Memory B cell (primary cell): ENCODE data around the gene RIMBP3B.
"Not testable (repeated sequence)": the region's sequence is repeated elsewhere in the genome, so short reads cannot be mapped to it uniquely, and the experiment has no call there.

Experiments
- ATAC-seq: fragments of 150-1000 bp; cut with Tn5 transposase; 2 replicates; pipeline ENCODE4 v1.10.0; 2021; ENCODE audit warnings: low read depth, mild to moderate bottlenecking, moderate library complexity
- DNase-seq, 2 donors: peaks; one replicate each; pipeline ENCODE4 v3.0.0; 2022; ENCODE audit warnings: low spot score in 2 of 2
- H3K27ac Mint-ChIP-seq: one replicate; pipeline ENCODE4 v1.8.0; 2022; ENCODE audit warnings: mild to moderate bottlenecking, moderate library complexity, mixed read lengths
- H3K27me3 Mint-ChIP-seq: one replicate; pipeline ENCODE4 v1.8.0; 2022; ENCODE audit warnings: mixed read lengths
- H3K36me3 Mint-ChIP-seq: one replicate; pipeline ENCODE4 v1.8.0; 2022; ENCODE audit warnings: mild to moderate bottlenecking, mixed read lengths
- H3K4me1 Mint-ChIP-seq: one replicate; pipeline ENCODE4 v1.8.0; 2022; ENCODE audit warnings: mixed read lengths
- H3K4me3 Mint-ChIP-seq: one replicate; pipeline ENCODE4 v1.8.0; 2022; ENCODE audit warnings: mild to moderate bottlenecking, moderate library complexity, mixed read lengths
- H3K9me3 Mint-ChIP-seq: one replicate; pipeline ENCODE4 v1.8.0; 2022; ENCODE audit warnings: mixed read lengths

The RIMBP3B gene, protein sequence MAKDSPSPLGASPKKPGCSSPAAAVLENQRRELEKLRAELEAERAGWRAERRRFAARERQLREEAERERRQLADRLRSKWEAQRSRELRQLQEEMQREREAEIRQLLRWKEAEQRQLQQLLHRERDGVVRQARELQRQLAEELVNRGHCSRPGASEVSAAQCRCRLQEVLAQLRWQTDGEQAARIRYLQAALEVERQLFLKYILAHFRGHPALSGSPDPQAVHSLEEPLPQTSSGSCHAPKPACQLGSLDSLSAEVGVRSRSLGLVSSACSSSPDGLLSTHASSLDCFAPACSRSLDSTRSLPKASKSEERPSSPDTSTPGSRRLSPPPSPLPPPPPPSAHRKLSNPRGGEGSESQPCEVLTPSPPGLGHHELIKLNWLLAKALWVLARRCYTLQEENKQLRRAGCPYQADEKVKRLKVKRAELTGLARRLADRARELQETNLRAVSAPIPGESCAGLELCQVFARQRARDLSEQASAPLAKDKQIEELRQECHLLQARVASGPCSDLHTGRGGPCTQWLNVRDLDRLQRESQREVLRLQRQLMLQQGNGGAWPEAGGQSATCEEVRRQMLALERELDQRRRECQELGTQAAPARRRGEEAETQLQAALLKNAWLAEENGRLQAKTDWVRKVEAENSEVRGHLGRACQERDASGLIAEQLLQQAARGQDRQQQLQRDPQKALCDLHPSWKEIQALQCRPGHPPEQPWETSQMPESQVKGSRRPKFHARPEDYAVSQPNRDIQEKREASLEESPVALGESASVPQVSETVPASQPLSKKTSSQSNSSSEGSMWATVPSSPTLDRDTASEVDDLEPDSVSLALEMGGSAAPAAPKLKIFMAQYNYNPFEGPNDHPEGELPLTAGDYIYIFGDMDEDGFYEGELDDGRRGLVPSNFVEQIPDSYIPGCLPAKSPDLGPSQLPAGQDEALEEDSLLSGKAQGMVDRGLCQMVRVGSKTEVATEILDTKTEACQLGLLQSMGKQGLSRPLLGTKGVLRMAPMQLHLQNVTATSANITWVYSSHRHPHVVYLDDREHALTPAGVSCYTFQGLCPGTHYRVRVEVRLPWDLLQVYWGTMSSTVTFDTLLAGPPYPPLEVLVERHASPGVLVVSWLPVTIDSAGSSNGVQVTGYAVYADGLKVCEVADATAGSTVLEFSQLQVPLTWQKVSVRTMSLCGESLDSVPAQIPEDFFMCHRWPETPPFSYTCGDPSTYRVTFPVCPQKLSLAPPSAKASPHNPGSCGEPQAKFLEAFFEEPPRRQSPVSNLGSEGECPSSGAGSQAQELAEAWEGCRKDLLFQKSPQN (N-terminal part only)

DNA sequence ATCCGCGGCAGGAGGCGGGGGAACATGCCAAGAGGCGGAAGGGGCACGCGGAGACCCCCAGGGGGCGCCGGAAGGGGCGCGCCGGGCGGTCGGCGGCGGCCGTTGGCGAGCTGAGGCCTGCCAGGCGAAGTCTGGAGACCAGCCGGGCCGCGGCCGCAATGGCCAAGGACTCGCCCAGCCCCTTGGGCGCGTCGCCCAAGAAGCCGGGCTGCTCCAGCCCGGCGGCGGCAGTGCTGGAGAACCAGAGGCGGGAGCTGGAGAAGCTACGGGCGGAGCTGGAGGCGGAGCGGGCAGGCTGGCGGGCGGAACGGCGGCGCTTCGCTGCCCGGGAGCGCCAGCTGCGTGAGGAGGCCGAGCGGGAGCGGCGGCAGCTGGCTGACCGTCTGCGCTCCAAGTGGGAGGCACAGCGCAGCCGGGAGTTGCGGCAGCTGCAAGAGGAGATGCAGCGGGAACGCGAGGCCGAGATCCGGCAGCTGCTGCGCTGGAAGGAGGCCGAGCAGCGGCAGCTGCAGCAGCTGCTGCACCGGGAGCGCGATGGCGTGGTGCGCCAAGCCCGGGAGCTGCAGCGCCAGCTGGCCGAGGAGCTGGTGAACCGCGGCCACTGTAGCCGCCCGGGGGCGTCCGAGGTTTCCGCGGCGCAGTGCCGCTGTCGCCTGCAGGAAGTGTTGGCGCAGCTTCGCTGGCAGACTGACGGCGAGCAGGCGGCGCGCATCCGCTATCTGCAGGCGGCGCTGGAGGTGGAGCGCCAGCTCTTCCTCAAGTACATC is at the start of gene RIMBP3B:
Gene RIMBP3B (plus strand): TSS at position 51 of the 767 bp plus-strand sequence. CDS start 108 bp downstream, at position 159.
- ATAC-seq: peak; percentile 84
- not testable (repeated sequence) for H3K36me3 Mint-ChIP-seq, H3K4me1 Mint-ChIP-seq, H3K9me3 Mint-ChIP-seq, H3K4me3 Mint-ChIP-seq, H3K27ac Mint-ChIP-seq, H3K27me3 Mint-ChIP-seq, DNase-seq

DNA sequence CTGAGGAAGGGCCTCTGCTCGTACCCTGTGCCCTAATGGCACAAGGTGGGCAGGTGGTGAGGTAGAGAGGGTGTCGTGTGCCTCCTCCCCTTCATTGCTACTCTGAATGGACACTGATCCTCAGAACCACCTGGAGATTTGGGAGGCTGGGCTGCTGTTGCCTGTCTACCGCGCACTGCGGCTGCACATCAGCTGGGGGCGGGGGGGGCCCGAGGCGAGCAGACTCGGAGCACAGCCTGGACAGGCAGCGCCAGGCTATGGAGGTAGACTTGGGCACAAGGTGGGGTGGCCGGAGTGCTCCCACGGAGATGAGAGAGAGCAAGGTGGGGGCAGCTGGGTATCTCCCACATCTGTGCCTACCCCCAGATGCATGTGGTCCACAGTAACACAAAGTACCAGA is 26.0 kb upstream of the RIMBP3B start:
- H3K36me3 Mint-ChIP-seq, H3K4me1 Mint-ChIP-seq, H3K4me3 Mint-ChIP-seq, H3K9me3 Mint-ChIP-seq, ATAC-seq, H3K27ac Mint-ChIP-seq, H3K27me3 Mint-ChIP-seq, DNase-seq: not testable (repeated sequence)

DNA sequence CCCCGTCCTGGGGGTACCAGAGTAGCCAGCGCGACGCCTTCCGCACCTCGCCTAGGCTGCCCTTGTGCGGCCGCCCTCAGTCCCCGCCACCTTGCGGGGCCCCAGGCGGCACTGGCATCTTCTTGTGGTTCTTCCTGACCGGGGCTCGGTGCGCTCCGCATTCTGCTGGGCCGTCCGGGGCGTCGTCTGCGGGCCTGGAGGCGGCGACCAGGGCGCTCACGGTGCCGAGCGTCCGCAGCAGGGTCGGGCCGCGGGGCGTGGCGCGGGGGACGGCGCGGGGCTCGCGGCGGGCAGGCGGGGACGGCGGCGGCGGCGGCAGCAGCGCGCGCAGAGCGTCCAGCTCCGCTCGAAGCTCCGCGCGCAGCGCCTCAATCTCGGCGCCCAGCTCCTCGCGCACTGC is 23.0 kb upstream of the RIMBP3B start:
- DNase-seq, H3K36me3 Mint-ChIP-seq, H3K27me3 Mint-ChIP-seq, H3K27ac Mint-ChIP-seq, H3K4me3 Mint-ChIP-seq, ATAC-seq, H3K4me1 Mint-ChIP-seq, H3K9me3 Mint-ChIP-seq: not testable (repeated sequence)

DNA sequence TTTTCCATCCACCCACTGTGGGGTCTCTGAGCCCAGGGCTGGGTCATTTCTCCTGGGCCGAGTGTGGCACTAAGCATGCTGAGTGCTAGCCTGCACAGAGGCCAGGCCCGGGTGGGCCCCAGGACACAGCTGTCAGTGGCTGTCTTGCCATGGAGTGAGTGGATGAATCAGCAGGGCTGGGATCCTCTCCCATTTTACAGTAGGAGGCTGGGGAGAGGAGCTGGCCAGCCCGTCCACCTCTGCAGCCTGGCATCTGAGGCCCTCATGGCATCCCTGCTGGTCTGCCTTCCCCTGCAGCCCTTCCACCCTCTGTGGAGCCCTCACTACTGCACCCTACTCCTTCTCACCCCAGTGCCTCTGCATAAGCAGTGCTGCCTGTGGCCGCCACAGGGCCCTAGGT is 21.1 kb upstream of the RIMBP3B start:
- not testable (repeated sequence) for H3K4me3 Mint-ChIP-seq, H3K27me3 Mint-ChIP-seq, DNase-seq, ATAC-seq, H3K9me3 Mint-ChIP-seq, H3K27ac Mint-ChIP-seq, H3K4me1 Mint-ChIP-seq, H3K36me3 Mint-ChIP-seq

DNA sequence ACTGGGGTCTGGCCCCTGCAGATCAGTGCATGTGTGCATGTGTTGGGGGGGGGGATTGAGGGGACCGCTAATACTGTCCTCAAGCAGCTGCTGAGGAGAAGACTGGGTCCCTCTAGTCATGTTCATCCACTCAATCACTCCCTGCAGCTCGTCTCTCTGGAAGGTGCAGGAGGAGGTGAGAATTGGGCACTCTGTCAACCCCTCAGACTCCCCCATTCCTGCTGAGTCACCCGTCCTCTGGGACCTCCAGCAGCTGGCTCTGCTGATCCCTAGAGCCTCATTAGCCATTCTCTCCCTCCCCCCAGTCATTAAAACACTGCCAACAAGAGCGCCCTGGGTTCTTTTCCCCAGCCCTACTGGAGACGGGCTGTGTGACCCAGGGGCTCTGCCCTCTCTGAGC is 20.5 kb upstream of the RIMBP3B start:
- H3K4me1 Mint-ChIP-seq, H3K4me3 Mint-ChIP-seq, H3K36me3 Mint-ChIP-seq, H3K27me3 Mint-ChIP-seq, ATAC-seq, DNase-seq, H3K9me3 Mint-ChIP-seq, H3K27ac Mint-ChIP-seq: not testable (repeated sequence)

DNA sequence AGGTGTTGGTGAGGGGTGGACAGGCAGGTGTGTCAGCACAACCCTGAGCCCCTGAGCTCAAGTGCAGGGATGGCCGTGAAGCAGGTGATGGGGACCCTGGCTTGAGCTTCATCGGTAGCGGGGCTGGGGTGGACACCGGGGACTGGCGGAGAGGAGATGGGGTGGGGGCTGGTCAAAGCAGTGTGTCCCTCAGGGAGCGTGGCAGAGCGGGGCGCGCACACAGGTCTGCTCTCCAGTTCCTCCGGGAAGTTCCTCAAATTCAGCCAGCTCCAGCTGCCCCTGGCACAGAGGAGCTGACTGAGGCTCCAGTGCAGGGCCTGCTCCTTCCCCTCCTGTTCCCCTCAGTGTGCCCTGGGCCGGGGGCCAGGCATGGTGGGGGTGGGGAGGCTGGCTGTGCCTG is 19.7 kb upstream of the RIMBP3B start:
- H3K4me3 Mint-ChIP-seq, DNase-seq, H3K9me3 Mint-ChIP-seq, H3K36me3 Mint-ChIP-seq, H3K27ac Mint-ChIP-seq, H3K4me1 Mint-ChIP-seq, ATAC-seq, H3K27me3 Mint-ChIP-seq: not testable (repeated sequence)

DNA sequence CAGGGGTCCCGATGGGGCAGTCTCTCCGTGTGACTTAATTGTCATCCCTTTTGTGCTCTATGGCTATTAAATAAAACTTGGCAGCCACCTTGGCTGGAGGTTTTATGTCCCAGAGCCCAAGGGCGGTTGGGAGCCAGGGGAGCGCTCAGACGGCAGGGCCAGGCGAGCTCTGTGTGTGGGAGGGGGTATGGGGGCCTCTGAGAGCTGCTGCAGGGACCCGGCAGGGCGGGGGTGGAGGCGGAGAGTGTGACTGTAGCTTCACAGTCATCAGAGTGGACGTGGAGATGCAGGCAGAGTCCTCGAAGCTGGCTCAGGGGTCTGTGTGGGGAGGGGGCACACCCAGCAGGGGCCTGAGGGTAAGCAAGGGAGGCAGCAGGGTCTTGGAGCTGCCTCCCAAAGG is 19.2 kb upstream of the RIMBP3B start:
- H3K4me1 Mint-ChIP-seq, H3K36me3 Mint-ChIP-seq, H3K27ac Mint-ChIP-seq, ATAC-seq, DNase-seq, H3K4me3 Mint-ChIP-seq, H3K9me3 Mint-ChIP-seq, H3K27me3 Mint-ChIP-seq: not testable (repeated sequence)

DNA sequence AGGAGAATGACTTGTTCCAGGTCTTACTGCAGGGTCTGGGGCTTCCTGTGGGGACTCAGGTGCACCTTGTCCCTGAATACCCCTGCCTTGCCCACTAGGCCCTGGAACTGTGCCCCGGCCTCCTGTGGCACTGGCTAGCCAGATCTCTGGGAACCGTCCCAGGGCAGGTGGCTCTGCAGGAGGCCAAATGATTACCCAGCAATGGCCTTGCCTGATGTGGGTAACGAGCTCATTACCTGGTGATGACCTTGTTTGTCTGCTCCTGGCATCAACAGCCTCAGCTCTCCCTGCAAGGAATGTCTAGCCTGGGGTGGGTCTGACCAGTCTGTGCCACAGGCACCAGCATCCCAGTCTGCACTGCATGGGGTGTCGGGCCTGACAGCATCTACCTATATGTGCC is 18.2 kb upstream of the RIMBP3B start:
- DNase-seq, H3K4me1 Mint-ChIP-seq, H3K27ac Mint-ChIP-seq, H3K27me3 Mint-ChIP-seq, H3K9me3 Mint-ChIP-seq, ATAC-seq, H3K4me3 Mint-ChIP-seq, H3K36me3 Mint-ChIP-seq: not testable (repeated sequence)

DNA sequence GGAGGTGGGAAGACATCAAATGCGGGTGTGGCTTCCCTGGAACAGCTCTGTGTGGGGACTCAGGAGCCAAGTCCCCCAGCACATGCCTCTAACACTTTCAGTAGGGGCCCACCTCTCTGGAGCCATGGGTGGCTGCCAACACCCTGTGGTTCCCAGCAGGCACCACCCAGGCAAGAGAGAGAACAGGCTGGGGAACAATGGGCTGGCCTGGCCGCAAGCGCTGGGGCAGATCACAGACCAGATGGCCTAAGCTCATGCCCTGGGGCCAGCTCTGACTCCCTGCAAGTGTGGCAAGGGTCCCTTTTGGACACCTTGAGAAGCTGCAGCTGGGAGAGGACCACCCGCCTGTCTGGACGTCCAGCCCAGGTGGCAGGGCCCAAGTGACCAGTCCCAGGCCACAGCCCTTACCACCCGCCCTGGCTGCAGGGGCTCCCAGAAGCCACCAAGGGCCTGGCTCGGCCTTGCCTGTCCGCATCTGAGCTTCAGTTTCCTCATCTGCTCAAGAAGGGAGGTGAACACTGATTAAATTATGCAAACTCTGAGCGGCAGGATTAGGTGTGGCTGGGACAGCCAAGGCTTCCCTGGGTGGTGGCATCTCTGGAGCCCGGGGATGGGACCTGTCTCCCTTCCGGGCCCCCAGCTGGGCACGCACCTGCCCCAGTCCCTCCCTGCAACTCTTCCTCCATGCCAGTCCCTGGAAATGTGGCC is 14.8 kb upstream of the RIMBP3B start:
- not testable (repeated sequence) for H3K36me3 Mint-ChIP-seq, ATAC-seq, DNase-seq, H3K4me1 Mint-ChIP-seq, H3K27me3 Mint-ChIP-seq, H3K27ac Mint-ChIP-seq, H3K9me3 Mint-ChIP-seq, H3K4me3 Mint-ChIP-seq

DNA sequence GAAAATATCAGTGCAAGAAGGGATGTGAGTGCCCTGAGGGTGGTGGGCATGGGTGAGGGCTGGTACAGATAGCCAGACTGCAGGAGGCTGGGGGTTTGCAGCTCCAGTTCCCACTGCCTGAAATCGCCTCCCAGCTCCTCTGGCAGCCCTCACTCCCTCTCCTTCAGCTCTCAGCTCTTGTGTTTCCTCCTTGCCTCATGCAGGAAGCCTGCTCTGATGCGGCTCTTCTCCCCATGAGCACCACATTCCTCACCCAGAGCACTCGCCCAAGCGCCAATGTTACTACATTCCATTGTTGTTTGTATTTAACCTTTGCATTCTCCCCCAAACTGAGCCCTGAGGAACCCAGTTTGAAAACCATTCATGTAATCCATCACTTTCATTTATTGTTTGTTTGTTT is 7.7 kb upstream of the RIMBP3B start:
- H3K9me3 Mint-ChIP-seq, H3K27me3 Mint-ChIP-seq, ATAC-seq, H3K36me3 Mint-ChIP-seq, H3K4me3 Mint-ChIP-seq, DNase-seq, H3K27ac Mint-ChIP-seq, H3K4me1 Mint-ChIP-seq: not testable (repeated sequence)

DNA sequence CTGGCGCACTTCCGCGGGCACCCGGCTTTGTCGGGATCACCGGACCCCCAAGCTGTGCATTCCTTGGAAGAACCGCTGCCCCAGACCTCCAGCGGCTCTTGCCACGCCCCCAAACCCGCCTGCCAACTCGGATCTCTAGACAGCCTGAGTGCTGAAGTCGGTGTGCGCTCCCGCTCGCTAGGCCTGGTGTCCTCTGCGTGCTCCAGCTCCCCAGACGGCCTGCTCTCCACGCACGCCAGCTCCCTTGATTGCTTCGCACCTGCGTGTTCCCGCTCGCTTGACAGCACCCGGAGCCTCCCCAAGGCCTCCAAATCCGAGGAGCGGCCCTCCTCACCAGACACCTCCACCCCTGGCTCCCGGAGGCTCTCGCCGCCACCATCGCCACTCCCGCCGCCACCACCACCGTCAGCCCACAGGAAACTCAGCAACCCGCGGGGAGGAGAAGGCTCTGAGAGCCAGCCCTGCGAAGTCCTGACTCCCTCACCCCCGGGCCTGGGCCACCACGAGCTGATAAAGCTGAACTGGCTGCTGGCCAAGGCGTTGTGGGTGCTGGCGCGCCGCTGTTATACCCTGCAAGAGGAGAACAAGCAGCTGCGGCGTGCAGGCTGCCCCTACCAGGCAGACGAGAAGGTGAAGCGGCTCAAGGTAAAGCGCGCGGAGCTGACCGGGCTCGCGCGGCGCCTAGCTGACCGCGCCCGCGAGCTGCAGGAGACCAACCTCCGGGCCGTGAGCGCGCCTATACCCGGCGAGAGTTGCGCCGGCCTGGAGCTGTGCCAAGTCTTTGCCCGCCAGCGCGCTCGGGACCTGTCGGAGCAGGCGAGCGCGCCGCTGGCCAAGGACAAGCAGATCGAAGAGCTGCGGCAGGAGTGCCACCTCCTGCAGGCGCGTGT is 1.2 kb downstream of the RIMBP3B start:
- ATAC-seq: peak; percentile 56
- not testable (repeated sequence) for H3K9me3 Mint-ChIP-seq, H3K27me3 Mint-ChIP-seq, H3K27ac Mint-ChIP-seq, H3K4me3 Mint-ChIP-seq, DNase-seq, H3K36me3 Mint-ChIP-seq, H3K4me1 Mint-ChIP-seq

DNA sequence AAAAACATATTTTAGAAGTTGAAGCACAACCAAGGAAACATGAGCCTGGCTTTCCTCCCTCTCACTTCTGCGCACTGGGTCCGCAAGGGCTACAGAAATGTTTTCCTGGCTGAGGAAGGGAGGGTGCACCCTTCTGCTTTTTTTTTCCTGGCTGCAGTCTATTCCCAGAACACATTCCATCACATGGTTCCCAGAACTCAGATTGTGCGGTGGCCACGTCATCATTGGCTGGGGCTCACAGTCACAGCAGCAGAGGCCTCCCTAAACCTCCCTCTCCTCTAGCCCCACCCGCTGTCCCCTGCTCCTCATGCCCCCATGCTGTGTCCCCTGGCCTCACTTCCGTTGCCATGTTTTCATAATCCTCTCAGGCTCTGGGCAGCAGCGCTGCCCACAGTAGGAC is 5.9 kb downstream of the RIMBP3B start:
- not testable (repeated sequence) for H3K4me3 Mint-ChIP-seq, H3K4me1 Mint-ChIP-seq

More for the DNA sequence above, 5.9 kb downstream of the RIMBP3B start:
- H3K27ac Mint-ChIP-seq, ATAC-seq, DNase-seq, H3K27me3 Mint-ChIP-seq, H3K9me3 Mint-ChIP-seq, H3K36me3 Mint-ChIP-seq: not testable (repeated sequence)
